Left hindlimb (tissue), 1 donor: ENCODE measurements around the gene SELENOS.

Source experiments
- DNase-seq: peaks from one replicate; pipeline ENCODE4 v3.0.0-alpha.2; 2018

Gene SELENOS

GRCh38 chr15:101250873-101251829 is 26.1 kb downstream of the SELENOS start:
- no peak for DNase-seq

DNA sequence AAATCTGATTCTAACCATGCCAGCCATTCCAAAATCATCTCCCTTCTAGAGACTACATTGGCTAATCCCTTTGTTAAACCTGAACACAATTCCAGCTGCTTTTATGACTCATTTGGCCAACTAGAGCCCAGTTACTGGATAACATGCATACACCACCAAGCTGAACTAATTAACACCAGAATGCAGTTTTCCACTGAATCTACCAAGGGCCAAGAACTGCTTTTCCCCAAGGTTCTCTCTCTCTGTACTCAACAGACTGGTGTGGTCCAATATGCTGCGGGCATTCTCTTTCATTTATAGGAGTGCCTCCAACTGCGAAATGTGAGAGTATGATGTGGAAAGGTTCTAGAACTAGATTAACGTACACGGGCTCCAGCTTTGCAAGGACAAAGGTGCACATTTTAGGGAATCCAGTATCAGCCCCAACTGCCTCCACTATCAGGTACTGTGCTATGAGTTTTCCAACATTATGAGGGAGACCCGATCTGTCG is 26.9 kb downstream of the SELENOS start:
- DNase-seq, result no peak

- DNase-seq, result no peak
Measured at GRCh38 chr15:101248274-101248673, 29.0 kb downstream of the SELENOS start.

- DNase-seq, result no peak
Measured at GRCh38 chr15:101246824-101247745, 30.2 kb downstream of the SELENOS start.

DNA sequence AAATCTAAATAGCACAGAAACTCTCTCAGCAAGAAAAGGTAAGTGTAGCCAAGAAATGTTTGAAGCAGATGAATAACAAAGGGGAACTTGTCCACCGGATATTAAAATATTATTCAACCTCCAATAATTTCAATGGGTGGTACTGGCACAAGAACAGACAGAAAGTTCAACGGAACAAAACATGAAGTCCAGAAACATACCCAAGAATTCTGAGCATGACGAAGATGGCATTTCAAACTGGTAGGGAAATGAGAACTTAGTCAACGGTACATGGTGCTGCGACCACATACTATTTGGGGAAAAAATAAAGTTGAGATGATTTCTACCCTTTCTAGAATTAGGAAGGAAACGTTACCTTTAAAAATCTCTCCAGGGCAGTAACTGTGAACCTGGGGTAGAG is 30.9 kb downstream of the SELENOS start:
- DNase-seq, result no peak

GRCh38 chr15:101244889-101245668 is 32.2 kb downstream of the SELENOS start:
- DNase-seq, result no peak

GRCh38 chr15:101244036-101244781 is 33.1 kb downstream of the SELENOS start:
- DNase-seq, result no peak

DNA sequence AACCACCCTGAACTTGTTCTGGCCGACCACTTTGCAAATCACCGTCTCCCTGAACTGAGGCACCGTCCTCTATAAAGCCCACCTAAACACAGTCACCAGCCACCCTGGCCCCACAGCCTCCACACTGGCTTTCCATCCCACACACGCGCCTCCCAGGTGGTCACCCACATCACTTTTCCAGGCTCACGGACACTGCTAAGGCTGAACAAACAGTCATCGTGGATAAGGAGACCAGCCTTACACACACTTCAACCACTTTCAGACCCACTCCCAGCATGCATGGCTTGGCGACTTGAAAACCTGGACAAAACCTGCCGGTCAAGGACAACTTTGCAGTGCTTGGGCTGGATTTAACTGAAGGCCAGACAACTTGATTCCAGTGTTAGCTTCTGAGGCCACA is 33.9 kb downstream of the SELENOS start:
- no peak for DNase-seq

- no peak for DNase-seq
Measured at GRCh38 chr15:101242999-101243336, 34.3 kb downstream of the SELENOS start.

DNA sequence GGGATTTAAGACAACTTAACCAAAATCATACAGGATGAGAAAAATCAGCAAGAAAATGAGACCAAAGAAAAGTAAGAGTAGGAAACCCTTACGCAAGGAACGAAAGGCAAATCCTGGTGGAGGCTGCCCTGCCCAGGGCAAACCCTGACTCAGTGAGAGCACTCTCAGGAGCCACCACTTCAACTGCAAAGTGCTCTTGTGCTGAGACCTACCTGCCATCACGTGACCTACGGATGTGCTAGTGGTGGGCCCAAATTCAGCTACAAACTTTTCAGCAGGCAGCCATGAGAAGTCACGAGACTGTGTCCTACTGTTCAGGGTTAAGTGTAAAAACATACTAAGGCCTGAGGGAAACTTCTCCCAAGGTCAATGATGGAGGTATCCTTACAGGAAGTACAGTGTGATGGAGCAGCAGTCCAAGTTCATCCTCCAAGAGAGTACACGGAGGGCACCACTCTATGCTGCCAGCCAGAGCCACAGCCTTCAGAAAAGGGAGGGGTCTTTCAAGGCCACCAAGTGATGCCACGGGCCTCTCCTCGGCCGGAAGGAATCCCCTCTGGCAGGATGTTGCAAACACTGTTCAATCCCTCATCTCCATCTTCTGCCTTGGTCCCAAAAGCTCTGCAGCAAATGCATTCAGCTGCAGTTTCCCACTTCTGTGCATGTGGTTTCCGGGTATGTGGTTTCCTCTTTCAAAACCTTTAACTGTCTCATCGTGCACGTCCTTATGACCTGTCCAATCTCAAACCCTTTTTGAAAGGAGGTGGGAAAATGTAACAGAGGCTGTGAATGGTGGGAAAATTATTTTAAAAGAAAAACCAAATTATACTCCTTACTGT is 34.9 kb downstream of the SELENOS start:
- no peak for DNase-seq

GRCh38 chr15:101240358-101240757 is 36.9 kb downstream of the SELENOS start:
- DNase-seq, result no peak

GRCh38 chr15:101239724-101240136 is 37.6 kb downstream of the SELENOS start:
- no peak for DNase-seq

DNA sequence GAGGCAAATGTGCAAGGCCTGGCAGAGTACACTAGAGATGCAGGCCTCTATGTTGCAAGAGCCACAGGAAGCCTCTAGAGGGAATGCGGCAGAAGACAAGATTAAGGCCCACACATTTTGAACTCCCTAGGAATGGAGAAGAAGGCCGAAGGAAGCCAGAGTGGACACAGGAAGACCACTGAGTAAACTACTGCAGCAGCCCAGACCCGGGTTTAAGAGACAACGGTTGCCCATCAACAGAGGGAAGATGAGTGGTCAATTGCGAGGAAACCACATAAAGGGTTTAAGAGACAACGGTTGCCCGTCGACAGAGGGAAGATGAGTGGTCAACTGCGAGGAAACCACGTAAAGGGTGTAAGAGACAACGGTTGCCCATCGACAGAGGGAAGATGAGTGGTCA is 40.0 kb downstream of the SELENOS start:
- DNase-seq, result no peak

DNA sequence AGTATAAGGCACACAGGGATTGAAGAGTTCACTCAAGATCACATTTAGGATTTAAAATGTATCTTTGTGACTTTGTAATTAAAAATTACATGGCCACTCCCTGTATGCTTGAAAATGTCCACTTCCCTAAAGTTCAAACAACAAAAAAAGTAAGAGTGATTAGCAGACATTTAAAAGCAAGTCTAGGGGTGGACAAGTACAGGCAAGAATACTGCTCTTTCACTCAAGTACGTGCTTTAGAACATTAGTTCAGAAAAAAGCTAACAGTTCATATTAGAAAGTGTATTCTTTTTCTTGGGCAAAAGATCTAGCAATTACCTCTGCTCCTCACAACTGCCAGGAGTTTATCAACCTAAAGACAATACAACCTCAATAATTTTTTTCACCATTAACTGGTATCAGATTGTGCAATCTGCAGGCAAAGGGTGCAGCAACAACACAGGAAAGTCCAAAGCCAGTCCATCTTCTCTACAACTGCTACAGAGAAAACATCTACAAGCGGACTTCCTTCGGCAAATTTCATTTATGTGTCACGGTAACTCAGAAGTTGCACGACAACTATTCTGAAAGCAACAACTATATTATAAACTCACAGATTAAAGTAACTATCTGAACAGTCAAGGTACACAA is 43.5 kb downstream of the SELENOS start:
- no peak for DNase-seq

DNA sequence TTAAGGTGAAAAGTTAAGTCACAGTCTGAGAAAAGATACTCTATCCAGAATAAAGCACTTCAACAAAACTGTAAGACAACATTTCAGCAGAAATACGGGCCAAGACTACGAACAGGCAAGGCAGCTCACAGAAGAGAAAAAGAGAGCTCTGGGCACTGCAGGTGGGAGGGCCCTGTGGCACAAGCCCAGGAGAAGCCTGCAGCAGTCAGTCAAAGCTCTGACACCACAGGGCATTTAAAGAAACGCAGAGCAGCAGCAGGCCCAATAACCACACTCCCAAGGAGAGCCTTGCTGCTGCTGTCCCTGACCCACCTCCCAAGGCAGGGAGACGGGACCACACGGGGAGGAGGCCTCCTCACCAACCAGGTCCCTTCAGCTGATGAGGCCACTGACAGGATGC is 44.6 kb downstream of the SELENOS start:
- no peak for DNase-seq

- no peak for DNase-seq
Measured at GRCh38 chr15:101228313-101228712, 49.0 kb downstream of the SELENOS start.

- DNase-seq, result no peak
Measured at GRCh38 chr15:101225658-101226057, 51.6 kb downstream of the SELENOS start.
